Mesenchymal stem cell (in vitro differentiated cells and primary cell): ENCODE data around the gene TCF4.

Experiments
- DNase-seq: peaks from one replicate; pipeline ENCODE4 v3.0.0-alpha.2; 2013
- H2AFZ ChIP-seq: one replicate; pipeline ENCODE4 v1.6.1; 2013; ENCODE audit warnings: low read depth, mild to moderate bottlenecking, control low read depth, inconsistent platforms, low read length, moderate library complexity
- H2AK5ac ChIP-seq: 2 replicates; pipeline ENCODE4 v1.6.1; 2013; ENCODE audit warnings: low read length, moderate library complexity, mild to moderate bottlenecking, inconsistent platforms; ENCODE audit not compliant: severe bottlenecking
- H2BK120ac ChIP-seq: one replicate; pipeline ENCODE4 v1.6.1; 2013; ENCODE audit warnings: low read depth, mild to moderate bottlenecking, inconsistent platforms, low read length, moderate library complexity
- H2BK12ac ChIP-seq, 2 experiments: one replicate each; pipeline ENCODE4 v1.6.1; 2013; ENCODE audit warnings: inconsistent platforms in 2 of 2, low read length in 2 of 2, mild to moderate bottlenecking in 2 of 2, moderate library complexity in 2 of 2, control low read depth in 1 of 2
- H2BK15ac ChIP-seq: one replicate; pipeline ENCODE4 v1.6.1; 2013; ENCODE audit warnings: mild to moderate bottlenecking, low read depth, inconsistent platforms; ENCODE audit not compliant: poor library complexity, severe bottlenecking
- H2BK5ac ChIP-seq: 2 replicates; pipeline ENCODE4 v1.6.1; 2013; ENCODE audit warnings: low read depth, mild to moderate bottlenecking, low read length, control low read depth, inconsistent platforms; ENCODE audit not compliant: poor library complexity, severe bottlenecking
- H3K14ac ChIP-seq, 2 experiments: one replicate each; pipeline ENCODE4 v1.6.1; 2013; ENCODE audit warnings: inconsistent platforms in 2 of 2, low read length in 2 of 2, control low read depth in 1 of 2, mild to moderate bottlenecking in 1 of 2, moderate library complexity in 1 of 2
- H3K18ac ChIP-seq, 2 experiments: one replicate each; pipeline ENCODE4 v1.6.1; 2013; ENCODE audit warnings: inconsistent platforms in 2 of 2, low read length in 2 of 2, control low read depth in 1 of 2, low read depth in 1 of 2, mild to moderate bottlenecking in 1 of 2
- H3K23ac ChIP-seq, 2 experiments: one replicate each; pipeline ENCODE4 v1.6.1; 2013; ENCODE audit warnings: inconsistent platforms in 2 of 2, low read length in 2 of 2, mild to moderate bottlenecking in 2 of 2, moderate library complexity in 2 of 2, control low read depth in 1 of 2
- H3K27ac ChIP-seq: 2 replicates; pipeline ENCODE4 v1.5.1; 2013; ENCODE audit warnings: mild to moderate bottlenecking, moderate library complexity, low read length, control low read depth, inconsistent platforms; ENCODE audit not compliant: poor library complexity, severe bottlenecking
- H3K27me3 ChIP-seq, 2 experiments: 2 replicates each; pipeline versions ENCODE4 v1.6.1 to v1.7.0; 2013; ENCODE audit warnings: low read length in 2 of 2, mild to moderate bottlenecking in 2 of 2, moderate library complexity in 2 of 2, control low read depth in 1 of 2, inconsistent platforms in 1 of 2; ENCODE audit not compliant: control insufficient read depth in 1 of 2, insufficient read depth in 1 of 2
- H3K36me3 ChIP-seq, 2 experiments: 2 replicates each; pipeline versions ENCODE4 v1.6.1 to v1.7.0; 2013; ENCODE audit warnings: low read length in 2 of 2, control low read depth in 1 of 2, inconsistent platforms in 1 of 2, low read depth in 1 of 2, mild to moderate bottlenecking in 1 of 2; ENCODE audit not compliant: insufficient read depth in 2 of 2, control insufficient read depth in 1 of 2
- H3K4ac ChIP-seq, 2 experiments: one replicate each; pipeline ENCODE4 v1.6.1; 2013; ENCODE audit warnings: inconsistent platforms in 2 of 2, low read length in 2 of 2, mild to moderate bottlenecking in 2 of 2, moderate library complexity in 2 of 2, control low read depth in 1 of 2, low read depth in 1 of 2
- H3K4me1 ChIP-seq: 2 replicates; pipeline ENCODE4 v1.6.1; 2013; ENCODE audit warnings: low read depth, low read length, control low read depth; ENCODE audit not compliant: control insufficient read depth, insufficient read depth
- H3K4me2 ChIP-seq: 2 replicates; pipeline ENCODE4 v1.6.1; 2013; ENCODE audit warnings: low read length, mild to moderate bottlenecking, inconsistent platforms; ENCODE audit not compliant: poor library complexity, severe bottlenecking
- H3K4me3 ChIP-seq, 2 experiments: 2 replicates each; pipeline versions ENCODE4 v1.5.1 to v1.7.0; 2013; ENCODE audit warnings: low read length in 2 of 2, mild to moderate bottlenecking in 2 of 2, control low read depth in 1 of 2, low read depth in 1 of 2; ENCODE audit not compliant: insufficient read depth in 1 of 2
- H3K79me1 ChIP-seq: replicated peaks from 2 replicates; pipeline ENCODE4 v1.6.1; 2013; ENCODE audit warnings: mild to moderate bottlenecking, control low read depth, low read length, inconsistent platforms; ENCODE audit not compliant: poor library complexity, severe bottlenecking
- H3K9ac ChIP-seq: 2 replicates; pipeline ENCODE4 v1.7.0; 2013; ENCODE audit warnings: mild to moderate bottlenecking, low read length, moderate library complexity
- H3K9me3 ChIP-seq: 2 replicates; pipeline ENCODE4 v1.7.0; 2013; ENCODE audit warnings: mild to moderate bottlenecking, low read length; ENCODE audit not compliant: control insufficient read depth
- H4K8ac ChIP-seq: one replicate; pipeline ENCODE4 v1.6.1; 2013; ENCODE audit warnings: inconsistent platforms, mild to moderate bottlenecking, low read length, moderate library complexity
- H4K91ac ChIP-seq: one replicate; pipeline ENCODE4 v1.6.1; 2013; ENCODE audit warnings: mild to moderate bottlenecking, low read length, inconsistent platforms
- WGBS: methylation state at CpG from one replicate; pipeline ENCODE4 v1.1.7; 2013; ENCODE audit warnings: mixed read lengths; 5-methylcytosine and 5-hydroxymethylcytosine counted together

The TCF4 gene

DNA sequence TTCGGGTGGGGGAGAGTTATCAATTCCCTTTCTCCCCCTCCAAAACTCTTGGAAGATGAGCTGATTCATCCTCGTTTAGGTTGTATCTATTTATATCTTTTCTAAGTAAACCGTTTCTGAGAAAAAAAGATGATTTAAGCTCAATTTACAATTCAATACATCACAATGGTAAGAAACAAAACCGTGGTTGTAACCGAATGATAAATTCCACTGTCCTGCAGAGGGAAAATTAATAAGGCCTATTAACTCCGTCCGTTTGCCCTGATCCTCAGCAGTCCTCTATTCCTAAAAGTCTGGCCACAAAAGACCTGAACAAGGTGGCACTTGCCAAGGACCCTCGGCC, 286.2 kb downstream of the TCF4 start:
- Histone ChIP-seq H3K4me2 (no peak overlapping the region), H2AFZ (no peak overlapping the region), H3K18ac (no peak overlapping the region), H3K23ac (no peak overlapping the region), H3K27ac (no peak overlapping the region), H2BK120ac (no peak overlapping the region), H3K4me3 (peak overlapping the region in 1 of 2 experiments; percentile 75), H3K9me3 (no peaks in the 10 kb centered on the region), H3K79me1 (peaks cover 20% of the 10 kb centered on the region), H3K9ac (peak overlapping the region; percentile 83), H2AK5ac (no peak overlapping the region), H3K36me3 (no peaks in the 10 kb centered on the region), H2BK15ac (no peak overlapping the region), H4K8ac (no peak overlapping the region), H3K27me3 (no peaks in the 10 kb centered on the region), H2BK12ac (no peak overlapping the region), H4K91ac (no peak overlapping the region), H3K14ac (no peak overlapping the region), H3K4me1 (no peaks in the 10 kb centered on the region), H2BK5ac (no peak overlapping the region), H3K4ac (no peak overlapping the region)
- DNase-seq = no peak
- 77% methylated on average over 6 of the region's 8 CpGs for WGBS

- H3K14ac ChIP-seq = peak overlapping the region in 1 of 2 experiments; percentile 36
- no peak overlapping the region for H2BK120ac ChIP-seq
- H2AK5ac ChIP-seq = no peak overlapping the region
- no peak overlapping the region for H4K8ac ChIP-seq
- WGBS = 81% methylated on average over 13 of the region's 14 CpGs
- peaks cover 18% of the 10 kb centered on the region for H3K79me1 ChIP-seq
- no peak overlapping the region for H3K18ac ChIP-seq
- no peak overlapping the region for H3K4ac ChIP-seq
- DNase-seq = no peak
- H2AFZ ChIP-seq = no peak overlapping the region
- peak overlapping the region; percentile 28 for H4K91ac ChIP-seq
- H2BK15ac ChIP-seq = no peak overlapping the region
- peak overlapping the region; percentile 83 for H3K9ac ChIP-seq
- H2BK12ac ChIP-seq = no peak overlapping the region
- no peak overlapping the region for H3K4me2 ChIP-seq
- no peaks in the 10 kb centered on the region for H3K9me3 ChIP-seq
- no peak overlapping the region for H3K27ac ChIP-seq
- no peaks in the 10 kb centered on the region for H3K4me1 ChIP-seq
- no peaks in the 10 kb centered on the region for H3K36me3 ChIP-seq
- H3K23ac ChIP-seq = no peak overlapping the region
- no peaks in the 10 kb centered on the region for H3K27me3 ChIP-seq
- peak overlapping the region in 1 of 2 experiments; percentile 75 for H3K4me3 ChIP-seq
- no peak overlapping the region for H2BK5ac ChIP-seq
Measured at GRCh38 chr18:55300936-55301531, 287.0 kb downstream of the TCF4 start.

DNA sequence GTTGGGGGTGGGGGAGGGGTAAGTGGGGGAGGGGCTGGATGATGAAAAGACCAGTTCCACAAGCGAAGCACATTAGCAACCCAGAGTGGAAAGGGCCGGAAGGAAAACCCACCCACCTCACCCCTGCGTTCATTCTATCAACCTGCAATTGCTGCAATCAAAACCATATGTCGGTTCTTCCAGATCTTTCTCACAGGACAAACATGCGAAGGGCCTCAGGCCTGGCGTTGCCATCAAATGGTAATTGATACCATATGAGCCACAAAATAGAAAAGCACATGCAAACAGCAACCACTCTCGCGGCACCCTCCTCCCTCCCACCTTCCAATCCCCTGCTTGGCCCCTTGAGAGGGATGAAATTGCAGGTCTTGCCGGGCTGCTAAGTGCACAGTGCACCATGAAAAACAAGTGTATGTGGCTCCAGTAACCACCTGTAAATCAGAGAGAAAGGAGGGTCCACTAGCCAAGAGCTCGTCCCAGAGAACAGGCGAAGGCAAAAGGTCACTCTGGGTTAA, 287.5 kb downstream of the TCF4 start:
- H4K8ac ChIP-seq = no peak overlapping the region

GRCh38 chr18:55296778-55297177, 291.2 kb downstream of the TCF4 start:
- no peak overlapping the region for H2BK12ac ChIP-seq
- no peak overlapping the region for H4K8ac ChIP-seq
- no peak overlapping the region for H3K27ac ChIP-seq
- H3K4me2 ChIP-seq = no peak overlapping the region
- H2BK15ac ChIP-seq = no peak overlapping the region
- H2AK5ac ChIP-seq = no peak overlapping the region
- no peak overlapping the region for H3K4me3 ChIP-seq
- H3K14ac ChIP-seq = no peak overlapping the region
- no peaks in the 10 kb centered on the region for H3K27me3 ChIP-seq
- no peak overlapping the region for H3K23ac ChIP-seq
- H4K91ac ChIP-seq = no peak overlapping the region
- H3K4me1 ChIP-seq = no peaks in the 10 kb centered on the region
- no peak overlapping the region for H3K4ac ChIP-seq
- H3K79me1 ChIP-seq = peaks cover 14% of the 10 kb centered on the region
- H3K18ac ChIP-seq = no peak overlapping the region
- no peak overlapping the region for H2BK5ac ChIP-seq
- 90% methylated on average over 1 of the region's 3 CpGs for whole genome bisulfite sequencing
- H2BK120ac ChIP-seq = no peak overlapping the region
- DNase-seq = no peak
- H3K9me3 ChIP-seq = no peaks in the 10 kb centered on the region
- no peak overlapping the region for H3K9ac ChIP-seq
- H3K36me3 ChIP-seq = peaks cover 0 to 11% of the 10 kb centered on the region in 2 experiments
- no peak overlapping the region for H2AFZ ChIP-seq

More for the DNA sequence above, 287.5 kb downstream of the TCF4 start:
- Histone ChIP-seq H3K79me1 (peaks cover 18% of the 10 kb centered on the region), H3K9me3 (no peaks in the 10 kb centered on the region), H3K23ac (no peak overlapping the region), H3K14ac (peak overlapping the region in 1 of 2 experiments; percentile 36), H3K36me3 (no peaks in the 10 kb centered on the region), H3K4ac (no peak overlapping the region), H3K9ac (peak overlapping the region; percentile 83), H4K91ac (peak overlapping the region; percentile 28), H2BK12ac (no peak overlapping the region), H3K4me2 (no peak overlapping the region), H3K18ac (no peak overlapping the region), H3K4me3 (peak overlapping the region in 1 of 2 experiments; percentile 75), H3K27me3 (no peaks in the 10 kb centered on the region), H3K27ac (no peak overlapping the region), H2AFZ (no peak overlapping the region), H2AK5ac (no peak overlapping the region), H2BK5ac (no peak overlapping the region), H2BK120ac (no peak overlapping the region), H3K4me1 (no peaks in the 10 kb centered on the region), H2BK15ac (no peak overlapping the region)
- WGBS = 87% methylated on average over 11 of the region's 11 CpGs
- no peak for DNase-seq
